Tibial nerve (tissue), 4 donors: ENCODE results near the gene ATP13A2.

Experiments used
- EP300 ChIP-seq, 2 donors: sonication (generic); formaldehyde crosslinking; IDR thresholded peaks; one replicate each; pipeline ENCODE4 v1.6.1; 2017; ENCODE audit warnings: antibody characterized with exemption in 2 of 2, mild to moderate bottlenecking in 1 of 2
- TF ChIP-seq, protein P1 (sequence below), 5 experiments: fragments of 200-600 bp in 3 of 5; fragments of 450-650 bp in 2 of 5; sonication (generic) in 3 of 5; IDR thresholded peaks; one replicate each; pipeline ENCODE4 v1.5.1; 2016 to 2019; ENCODE audit warnings: antibody characterized with exemption in 5 of 5, mild to moderate bottlenecking in 3 of 5, moderate library complexity in 2 of 5

DNA sequence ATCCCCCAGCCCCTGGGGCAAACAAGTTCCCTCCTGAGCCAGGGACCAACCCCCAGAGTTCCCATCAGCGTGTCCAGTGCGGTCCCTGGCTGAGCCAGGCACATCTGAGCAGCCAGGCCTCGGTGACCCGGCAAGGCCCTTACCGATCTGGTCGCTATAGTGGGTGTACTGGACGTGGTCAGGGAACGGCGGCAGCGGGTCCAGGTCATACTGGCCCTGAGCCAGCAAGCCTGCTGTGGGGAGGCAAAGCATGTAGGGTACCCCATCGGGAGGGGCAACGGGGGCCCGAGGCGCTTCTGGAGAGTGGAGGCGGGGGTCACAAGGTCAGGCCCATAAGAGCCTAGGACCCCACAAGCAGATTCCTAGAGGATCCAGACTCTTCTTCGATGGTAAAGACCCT is 34.8 kb downstream of the ATP13A2 start:
- TF ChIP-seq, protein P1, sequence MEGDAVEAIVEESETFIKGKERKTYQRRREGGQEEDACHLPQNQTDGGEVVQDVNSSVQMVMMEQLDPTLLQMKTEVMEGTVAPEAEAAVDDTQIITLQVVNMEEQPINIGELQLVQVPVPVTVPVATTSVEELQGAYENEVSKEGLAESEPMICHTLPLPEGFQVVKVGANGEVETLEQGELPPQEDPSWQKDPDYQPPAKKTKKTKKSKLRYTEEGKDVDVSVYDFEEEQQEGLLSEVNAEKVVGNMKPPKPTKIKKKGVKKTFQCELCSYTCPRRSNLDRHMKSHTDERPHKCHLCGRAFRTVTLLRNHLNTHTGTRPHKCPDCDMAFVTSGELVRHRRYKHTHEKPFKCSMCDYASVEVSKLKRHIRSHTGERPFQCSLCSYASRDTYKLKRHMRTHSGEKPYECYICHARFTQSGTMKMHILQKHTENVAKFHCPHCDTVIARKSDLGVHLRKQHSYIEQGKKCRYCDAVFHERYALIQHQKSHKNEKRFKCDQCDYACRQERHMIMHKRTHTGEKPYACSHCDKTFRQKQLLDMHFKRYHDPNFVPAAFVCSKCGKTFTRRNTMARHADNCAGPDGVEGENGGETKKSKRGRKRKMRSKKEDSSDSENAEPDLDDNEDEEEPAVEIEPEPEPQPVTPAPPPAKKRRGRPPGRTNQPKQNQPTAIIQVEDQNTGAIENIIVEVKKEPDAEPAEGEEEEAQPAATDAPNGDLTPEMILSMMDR (IDR thresholded peaks at IDR 0.05) = no peak
- no peak for TF ChIP-seq EP300 (IDR thresholded peaks at IDR 0.05)
